C4-2B (cell line): ENCODE results near the gene NDUFS5.

Experiments
- ZFX ChIP-seq: fragments of 450-650 bp; IDR thresholded peaks from 2 replicates; pipeline ENCODE4 v1.6.1; 2017
- TF ChIP-seq, protein P1 (sequence below): fragments of 450-650 bp; conservative IDR thresholded peaks from 2 replicates; pipeline ENCODE4 v1.5.1; 2017; ENCODE audit warnings: mild to moderate bottlenecking

DNA sequence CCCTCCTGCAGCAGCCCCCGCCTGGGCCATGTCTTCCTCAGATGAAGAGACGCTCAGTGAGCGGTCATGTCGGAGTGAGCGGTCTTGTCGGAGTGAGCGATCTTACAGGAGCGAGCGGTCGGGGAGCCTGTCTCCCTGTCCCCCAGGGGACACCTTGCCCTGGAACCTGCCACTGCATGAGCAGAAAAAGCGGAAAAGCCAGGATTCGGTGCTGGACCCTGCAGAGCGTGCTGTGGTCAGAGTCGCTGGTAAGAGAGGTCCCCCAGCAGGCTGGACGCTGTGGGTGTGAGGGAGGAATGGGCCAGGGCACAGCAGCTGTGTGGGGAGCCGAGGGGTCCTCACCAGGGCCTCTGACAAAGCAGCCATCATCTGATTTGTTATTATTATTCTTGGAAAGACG is 58.0 kb downstream of the NDUFS5 start:
- TF ChIP-seq, protein P1, sequence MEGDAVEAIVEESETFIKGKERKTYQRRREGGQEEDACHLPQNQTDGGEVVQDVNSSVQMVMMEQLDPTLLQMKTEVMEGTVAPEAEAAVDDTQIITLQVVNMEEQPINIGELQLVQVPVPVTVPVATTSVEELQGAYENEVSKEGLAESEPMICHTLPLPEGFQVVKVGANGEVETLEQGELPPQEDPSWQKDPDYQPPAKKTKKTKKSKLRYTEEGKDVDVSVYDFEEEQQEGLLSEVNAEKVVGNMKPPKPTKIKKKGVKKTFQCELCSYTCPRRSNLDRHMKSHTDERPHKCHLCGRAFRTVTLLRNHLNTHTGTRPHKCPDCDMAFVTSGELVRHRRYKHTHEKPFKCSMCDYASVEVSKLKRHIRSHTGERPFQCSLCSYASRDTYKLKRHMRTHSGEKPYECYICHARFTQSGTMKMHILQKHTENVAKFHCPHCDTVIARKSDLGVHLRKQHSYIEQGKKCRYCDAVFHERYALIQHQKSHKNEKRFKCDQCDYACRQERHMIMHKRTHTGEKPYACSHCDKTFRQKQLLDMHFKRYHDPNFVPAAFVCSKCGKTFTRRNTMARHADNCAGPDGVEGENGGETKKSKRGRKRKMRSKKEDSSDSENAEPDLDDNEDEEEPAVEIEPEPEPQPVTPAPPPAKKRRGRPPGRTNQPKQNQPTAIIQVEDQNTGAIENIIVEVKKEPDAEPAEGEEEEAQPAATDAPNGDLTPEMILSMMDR = no peak
- no peak for TF ChIP-seq ZFX
